Activated naive CD4-positive, alpha-beta T cell treated with anti-CD3 and anti-CD28 coated beads for 36 hours (primary cell): Measurements from ENCODE around the gene SLC5A10. TPM values are rescaled to one million over a fixed set of nuclear protein-coding genes. Genes with fewer than 3 reads are reported as not detected.
A peak's percentile ranks its signal among the peaks of the same experiment; 100 is the strongest.
"Not testable (repeated sequence)": the region's sequence is repeated elsewhere in the genome, so short reads cannot be mapped to it uniquely, and the experiment has no call there.

Source experiments
- CTCF ChIA-PET: fragments of 350-600 bp; sonication (Branson Sonifier 250); formaldehyde crosslinking; loops from one replicate; lab custom pipeline; 2021; ENCODE audit warnings: antibody characterized with exemption; lab: Charles Lee
- DNase-seq: peaks from one replicate; pipeline ENCODE4 v3.0.0-alpha.2; 2020
- H3K27ac Mint-ChIP-seq: one replicate; pipeline ENCODE4 v1.8.0; 2021; ENCODE audit warnings: mild to moderate bottlenecking, mixed read lengths
- H3K27me3 Mint-ChIP-seq: one replicate; pipeline ENCODE4 v1.8.0; 2021; ENCODE audit warnings: low read depth, mixed read lengths
- H3K36me3 Mint-ChIP-seq: one replicate; pipeline ENCODE4 v1.8.0; 2021; ENCODE audit warnings: low read depth, mixed read lengths
- H3K4me1 Mint-ChIP-seq: one replicate; pipeline ENCODE4 v1.8.0; 2021; ENCODE audit warnings: low read depth, mixed read lengths
- H3K4me3 Mint-ChIP-seq: one replicate; pipeline ENCODE4 v1.8.0; 2021; ENCODE audit warnings: mild to moderate bottlenecking, moderate library complexity, mixed read lengths
- H3K9me3 Mint-ChIP-seq: one replicate; pipeline ENCODE4 v1.8.0; 2021; ENCODE audit warnings: mixed read lengths
- intact Hi-C: fragments of 100-400 bp; cut with micrococcal nuclease; formaldehyde crosslinking; loops from one replicate; pipeline ENCODE4 v1.15.1; 2023
- total RNA-seq, 2 experiments: library from RNA; stranded (reverse); gene quantifications; one replicate each; pipeline ENCODE4 v1.2.3, GENCODE V29; 2021

Gene SLC5A10
- total RNA-seq, 2 experiments from 2014 or later: not detected

DNA sequence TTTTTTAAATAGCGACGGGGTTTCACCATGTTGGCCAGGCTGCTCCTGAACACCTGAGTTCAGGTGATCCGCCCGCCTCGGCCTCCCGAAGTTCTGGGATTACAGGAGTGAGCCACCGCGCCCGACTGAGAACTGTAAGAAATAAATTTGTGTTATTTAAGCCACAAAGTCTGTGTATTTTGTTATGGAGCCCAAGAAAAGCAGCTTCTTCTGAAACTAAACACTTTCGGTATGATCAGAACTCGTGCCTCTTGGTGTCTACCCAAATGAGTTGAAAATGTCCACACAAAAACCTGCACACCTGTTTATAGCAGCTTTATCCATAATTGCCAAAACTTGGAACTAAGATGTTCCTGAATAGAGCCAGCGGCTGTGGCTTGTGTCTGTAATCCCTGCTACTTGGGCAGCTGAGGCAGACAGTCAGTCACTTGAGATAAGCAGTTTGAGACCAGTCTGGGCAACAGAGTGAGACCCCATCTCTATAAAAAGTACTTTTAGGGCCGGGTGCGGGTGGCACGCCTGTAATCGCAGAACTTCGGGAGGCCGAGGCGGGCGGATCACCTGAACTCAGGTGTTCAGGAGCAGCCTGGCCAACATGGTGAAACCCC is 110.9 kb downstream of the SLC5A10 start:
- not testable (repeated sequence) for H3K4me3 Mint-ChIP-seq, H3K27ac Mint-ChIP-seq

GRCh38 chr17:19063326-19063956 is 111.5 kb downstream of the SLC5A10 start:
- H3K4me1 Mint-ChIP-seq, H3K9me3 Mint-ChIP-seq, intact Hi-C loops, H3K27me3 Mint-ChIP-seq, CTCF ChIA-PET, H3K36me3 Mint-ChIP-seq: not testable (repeated sequence)
- peak overlapping the region; percentile 65 for H3K4me3 Mint-ChIP-seq
- peak overlapping the region; percentile 92 for H3K27ac Mint-ChIP-seq
- peak; percentile 90 for DNase-seq

More for the DNA sequence above, 110.9 kb downstream of the SLC5A10 start:
- DNase-seq, H3K27me3 Mint-ChIP-seq, H3K9me3 Mint-ChIP-seq, intact Hi-C loops, H3K36me3 Mint-ChIP-seq, CTCF ChIA-PET, H3K4me1 Mint-ChIP-seq: not testable (repeated sequence)

DNA sequence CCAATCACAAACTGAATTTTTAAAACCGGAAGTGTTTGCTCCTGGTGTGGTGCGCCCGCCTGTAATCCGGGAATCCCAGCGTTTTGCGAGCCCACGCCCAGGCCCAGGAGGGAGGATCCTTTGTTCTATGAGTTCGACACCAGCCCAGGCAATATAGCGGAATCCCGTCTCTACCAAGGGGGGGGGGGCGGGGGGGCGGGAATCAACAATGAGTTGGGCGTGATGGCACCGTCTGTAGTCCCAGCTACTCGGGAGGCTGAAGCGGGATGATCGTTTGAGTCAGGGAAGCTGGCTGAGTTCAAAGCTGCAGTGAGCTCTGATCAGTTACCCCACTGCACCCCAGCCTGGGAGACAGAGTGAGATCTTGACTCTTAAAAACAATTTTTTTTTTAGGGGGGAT is 112.4 kb downstream of the SLC5A10 start:
- H3K27me3 Mint-ChIP-seq, H3K9me3 Mint-ChIP-seq, CTCF ChIA-PET, H3K36me3 Mint-ChIP-seq, H3K4me1 Mint-ChIP-seq, intact Hi-C loops: not testable (repeated sequence)
- H3K27ac Mint-ChIP-seq: peak overlapping the region; percentile 59
- DNase-seq: peak; percentile 6
- peak overlapping the region; percentile 45 for H3K4me3 Mint-ChIP-seq

DNA sequence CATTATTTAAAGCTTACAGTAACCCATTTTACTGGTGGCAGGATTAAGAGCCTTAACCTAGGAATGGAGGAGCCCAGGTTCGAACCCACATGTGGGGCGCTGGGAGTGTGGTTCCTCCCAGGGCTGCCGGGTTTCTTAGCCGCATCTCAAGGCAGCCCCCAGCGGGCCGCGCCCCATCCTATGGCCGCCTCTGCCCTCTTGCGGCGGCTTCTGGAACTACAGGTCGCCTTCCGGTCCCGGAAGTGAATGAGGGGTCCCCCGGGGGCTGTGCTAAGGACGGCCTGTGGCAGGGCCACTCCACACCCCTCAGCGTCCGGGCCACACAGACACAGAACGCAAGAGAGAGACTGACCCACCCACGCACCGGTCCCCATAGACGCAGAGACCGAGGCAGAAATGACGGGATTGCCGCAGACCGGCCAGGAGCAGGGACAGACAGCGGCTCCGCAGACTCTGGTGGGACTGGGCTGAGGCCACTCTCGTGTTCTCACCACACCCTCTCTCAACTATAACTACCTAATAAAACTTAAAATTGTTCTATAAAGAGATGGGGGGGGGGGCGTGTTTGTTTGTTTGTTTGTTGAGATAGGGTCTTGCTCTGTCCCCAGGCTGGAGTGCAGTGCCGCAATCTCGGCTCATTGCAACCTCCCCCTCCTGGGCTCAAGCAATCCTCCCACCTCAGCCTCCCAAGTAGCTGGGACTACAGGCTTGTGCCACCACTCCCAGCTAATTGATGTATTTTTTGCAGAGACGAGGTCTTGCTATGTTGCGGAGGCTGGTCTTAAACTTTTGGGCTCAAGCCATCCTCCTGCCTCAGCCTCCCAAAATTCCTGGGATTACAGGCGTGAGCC is 118.6 kb downstream of the SLC5A10 start:
- intact Hi-C loops, H3K4me1 Mint-ChIP-seq, DNase-seq, H3K27me3 Mint-ChIP-seq, H3K4me3 Mint-ChIP-seq, H3K36me3 Mint-ChIP-seq, H3K9me3 Mint-ChIP-seq, CTCF ChIA-PET, H3K27ac Mint-ChIP-seq: not testable (repeated sequence)

Other genes starting within 250 kb of the SLC5A10 start
- gene FBXW10, start 208.1 kb upstream of the SLC5A10 start, total RNA-seq: under 1 TPM in 1 of 2 experiments, not detected in 1; 0.10 TPM
- gene TVP23B, start 171.0 kb upstream of the SLC5A10 start, total RNA-seq: 10 to 100 TPM; 19.3 to 24.4 TPM
- 10 to 100 TPM; 31.1 to 33.7 TPM for gene PRPSAP2, start 94.0 kb upstream of the SLC5A10 start, total RNA-seq
- gene FAM83G, start 52.6 kb downstream of the SLC5A10 start, total RNA-seq: 10 to 100 TPM; 10.6 TPM
- 1 to 10 TPM; 8.1 to 9.1 TPM for gene GRAP, start 94.8 kb downstream of the SLC5A10 start, total RNA-seq
- 1 to 10 TPM; 3.0 to 3.4 TPM for gene GRAPL, start 175.4 kb downstream of the SLC5A10 start, total RNA-seq